ENCODE data around the gene TAX1BP3. TPM values are rescaled to one million over a fixed set of nuclear protein-coding genes. Genes with fewer than 3 reads are reported as not detected.

TAX1BP3 gene
- total RNA-seq, 2 experiments from 2014 or later: 19.8 to 24.3 TPM

DNA sequence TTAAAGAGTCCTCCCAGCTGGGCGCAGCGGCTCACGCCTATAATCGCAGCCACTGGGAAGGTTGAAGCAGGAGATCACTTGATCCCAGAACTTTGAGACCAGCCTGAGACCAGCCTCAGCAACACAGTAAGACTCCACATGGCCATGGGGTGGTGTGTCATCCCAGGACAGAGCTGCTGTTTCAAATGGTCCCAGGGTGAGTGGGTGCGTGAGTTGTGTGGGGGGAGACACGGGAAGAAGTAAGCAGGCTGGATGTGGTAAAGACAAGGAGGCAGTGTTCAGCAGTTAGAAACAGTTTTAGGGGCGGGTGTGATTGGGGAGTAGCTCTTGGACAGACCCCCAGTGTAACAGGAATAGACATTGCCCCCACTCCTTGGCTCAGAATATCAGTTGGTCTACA lies 36.1 kb downstream of the TAX1BP3 start:
- H3K36me3 ChIP-seq (ENCODE audit: insufficient read depth, low read length): peaks cover 29% of the 10 kb centered on the region
- H2AFZ ChIP-seq (ENCODE audit: low read length): no peak overlapping the region
- BruUV-seq (replicated peaks): no TSS peak
- TF ChIP-seq, protein P1, sequence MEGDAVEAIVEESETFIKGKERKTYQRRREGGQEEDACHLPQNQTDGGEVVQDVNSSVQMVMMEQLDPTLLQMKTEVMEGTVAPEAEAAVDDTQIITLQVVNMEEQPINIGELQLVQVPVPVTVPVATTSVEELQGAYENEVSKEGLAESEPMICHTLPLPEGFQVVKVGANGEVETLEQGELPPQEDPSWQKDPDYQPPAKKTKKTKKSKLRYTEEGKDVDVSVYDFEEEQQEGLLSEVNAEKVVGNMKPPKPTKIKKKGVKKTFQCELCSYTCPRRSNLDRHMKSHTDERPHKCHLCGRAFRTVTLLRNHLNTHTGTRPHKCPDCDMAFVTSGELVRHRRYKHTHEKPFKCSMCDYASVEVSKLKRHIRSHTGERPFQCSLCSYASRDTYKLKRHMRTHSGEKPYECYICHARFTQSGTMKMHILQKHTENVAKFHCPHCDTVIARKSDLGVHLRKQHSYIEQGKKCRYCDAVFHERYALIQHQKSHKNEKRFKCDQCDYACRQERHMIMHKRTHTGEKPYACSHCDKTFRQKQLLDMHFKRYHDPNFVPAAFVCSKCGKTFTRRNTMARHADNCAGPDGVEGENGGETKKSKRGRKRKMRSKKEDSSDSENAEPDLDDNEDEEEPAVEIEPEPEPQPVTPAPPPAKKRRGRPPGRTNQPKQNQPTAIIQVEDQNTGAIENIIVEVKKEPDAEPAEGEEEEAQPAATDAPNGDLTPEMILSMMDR (conservative IDR thresholded peaks at IDR 0.05; ENCODE audit: low read length): no peak
- no peak for TF ChIP-seq EZH2phosphoT487 (IDR thresholded peaks at IDR 0.05; ENCODE audit: borderline replicate concordance, low read depth, low read length)
- H3K79me2 ChIP-seq (ENCODE audit: insufficient read depth, low read depth, low read length): no peaks in the 10 kb centered on the region; the same call in 1 of the 2 replicates
- no peaks in the 10 kb centered on the region for H3K9me2 ChIP-seq (ENCODE audit: insufficient read depth, low read length)
- ChIA-PET CTCF (ENCODE audit: unreplicated experiment) (no interaction called here), POLR2A (interaction anchor here (0.6 kb wide), 1 partner anchor 1807 kb away, joined by 5 read pairs; no protein-coding TSS in a partner anchor)
- no peak overlapping the region for H3K27ac ChIP-seq (ENCODE audit: low read depth, low read length, poor library complexity, severe bottlenecking)
- H4K20me1 ChIP-seq (ENCODE audit: insufficient read depth, low read length): no peaks in the 10 kb centered on the region
- intact Hi-C loops (cut with micrococcal nuclease; ENCODE audit: unreplicated experiment): no loop called here
- H3K4me1 ChIP-seq (ENCODE audit: insufficient read depth, low read length, poor library complexity, severe bottlenecking): no peaks in the 10 kb centered on the region
- no peaks in the 10 kb centered on the region for H3K9me3 ChIP-seq (ENCODE audit: low read length)
- no peak overlapping the region for H3K4me3 ChIP-seq (ENCODE audit: low read depth, low read length, poor library complexity, severe bottlenecking)
- DNase-seq (ENCODE audit: low spot score): no peak
- no peak overlapping the region for H3K4me2 ChIP-seq (ENCODE audit: low read length)

DNA sequence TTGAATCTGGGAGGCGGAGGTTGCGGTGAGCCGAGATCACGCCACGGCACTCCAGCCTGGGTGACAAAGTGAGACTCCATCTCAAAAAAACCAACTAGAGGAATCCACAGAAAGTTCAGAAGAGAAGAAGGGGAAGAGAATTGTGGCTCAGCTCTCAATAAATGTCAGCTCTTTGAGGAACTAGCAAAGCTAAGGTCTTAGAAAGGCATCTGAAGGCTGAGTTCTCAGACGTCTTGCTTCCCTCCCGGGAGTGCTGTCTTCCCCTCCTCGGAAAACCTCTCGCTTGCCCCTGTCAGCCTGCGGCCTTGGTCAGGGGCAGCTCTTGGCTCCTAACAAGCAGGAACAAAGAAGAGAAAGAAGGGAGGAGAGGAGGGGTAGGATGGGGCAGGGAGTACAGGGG lies 37.6 kb downstream of the TAX1BP3 start:
- H3K27ac ChIP-seq (ENCODE audit: low read depth, low read length, poor library complexity, severe bottlenecking): no peak overlapping the region
- ChIA-PET CTCF (ENCODE audit: unreplicated experiment) (no interaction called here), POLR2A (no interaction called here)
- no peaks in the 10 kb centered on the region for H3K9me2 ChIP-seq (ENCODE audit: insufficient read depth, low read length)
- H3K36me3 ChIP-seq (ENCODE audit: insufficient read depth, low read length): peaks cover 35% of the 10 kb centered on the region
- no peaks in the 10 kb centered on the region for H4K20me1 ChIP-seq (ENCODE audit: insufficient read depth, low read length)
- no TSS peak for BruUV-seq (replicated peaks)
- H3K4me1 ChIP-seq (ENCODE audit: insufficient read depth, low read length, poor library complexity, severe bottlenecking): no peaks in the 10 kb centered on the region
- H3K79me2 ChIP-seq (ENCODE audit: insufficient read depth, low read depth, low read length): no peaks in the 10 kb centered on the region; the same call in 1 of the 2 replicates
- H3K4me3 ChIP-seq (ENCODE audit: low read depth, low read length, poor library complexity, severe bottlenecking): no peak overlapping the region
- DNase-seq (ENCODE audit: low spot score): no peak
- no peak overlapping the region for H3K4me2 ChIP-seq (ENCODE audit: low read length)
- no peak for TF ChIP-seq EZH2phosphoT487 (IDR thresholded peaks at IDR 0.05; ENCODE audit: borderline replicate concordance, low read depth, low read length)
- TF ChIP-seq, protein P1 (conservative IDR thresholded peaks at IDR 0.05; ENCODE audit: low read length): no peak
- H2AFZ ChIP-seq (ENCODE audit: low read length): no peak overlapping the region
- intact Hi-C loops (cut with micrococcal nuclease; ENCODE audit: unreplicated experiment): no loop called here
- H3K9me3 ChIP-seq (ENCODE audit: low read length): no peaks in the 10 kb centered on the region

DNA sequence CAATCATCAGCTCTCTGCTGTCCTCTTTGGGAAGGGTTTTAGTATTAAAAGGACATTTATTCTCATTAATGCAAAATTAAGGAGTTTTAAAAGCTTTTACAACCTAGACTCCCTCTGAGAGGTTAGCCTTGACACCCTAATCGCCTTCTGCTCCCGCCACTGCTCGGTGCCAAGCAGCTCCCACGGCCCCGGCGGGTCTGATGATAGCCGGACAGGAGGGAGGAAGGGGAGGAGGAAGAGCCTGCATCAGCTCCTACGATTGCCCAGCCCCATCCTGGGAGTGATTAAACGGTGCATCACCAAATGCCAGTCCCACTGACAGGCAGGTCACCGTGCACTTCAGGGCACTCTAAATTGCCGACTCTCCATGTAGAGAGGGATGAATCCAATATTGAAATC lies 40.6 kb downstream of the TAX1BP3 start:
- Histone ChIP-seq H3K9me2 (ENCODE audit: insufficient read depth, low read length) (no peaks in the 10 kb centered on the region), H4K20me1 (ENCODE audit: insufficient read depth, low read length) (no peaks in the 10 kb centered on the region), H3K27ac (ENCODE audit: low read depth, low read length, poor library complexity, severe bottlenecking) (no peak overlapping the region), H2AFZ (ENCODE audit: low read length) (no peak overlapping the region), H3K9me3 (ENCODE audit: low read length) (no peaks in the 10 kb centered on the region), H3K36me3 (ENCODE audit: insufficient read depth, low read length) (peaks cover 48% of the 10 kb centered on the region), H3K4me1 (ENCODE audit: insufficient read depth, low read length, poor library complexity, severe bottlenecking) (no peaks in the 10 kb centered on the region), H3K79me2 (ENCODE audit: insufficient read depth, low read depth, low read length) (no peaks in the 10 kb centered on the region), H3K4me2 (ENCODE audit: low read length) (no peak overlapping the region), H3K4me3 (ENCODE audit: low read depth, low read length, poor library complexity, severe bottlenecking) (no peak overlapping the region)
- ChIA-PET CTCF (ENCODE audit: unreplicated experiment) (no interaction called here), POLR2A (interaction anchor here (0.7 kb wide), 1 partner anchor 8 kb away, joined by 3 read pairs; the partner anchor contains the start of genes CTNS and SHPK)
- DNase-seq (ENCODE audit: low spot score): no peak
- no TSS peak for BruUV-seq (replicated peaks)
- intact Hi-C loops (cut with micrococcal nuclease; ENCODE audit: unreplicated experiment): no loop called here
- TF ChIP-seq EZH2phosphoT487 (IDR thresholded peaks at IDR 0.05; ENCODE audit: borderline replicate concordance, low read depth, low read length): no peak
- TF ChIP-seq, protein P1 (conservative IDR thresholded peaks at IDR 0.05; ENCODE audit: low read length): no peak

Measured in OCI-LY7 (cell line).